Measurements from ENCODE around the gene SNX20.

SNX20 gene

GRCh38 chr16:50702725-50703124, 21.6 kb upstream of the SNX20 start:
- no peak for DNase-seq

GRCh38 chr16:50699326-50700159, 18.4 kb upstream of the SNX20 start:
- no peak for DNase-seq

- no peak for DNase-seq
Measured at GRCh38 chr16:50697881-50698767, 17.0 kb upstream of the SNX20 start.

GRCh38 chr16:50697421-50697715, 16.3 kb upstream of the SNX20 start:
- DNase-seq, result no peak

- peak; percentile 46 for DNase-seq
Measured at GRCh38 chr16:50696575-50697420, 15.7 kb upstream of the SNX20 start.

- DNase-seq, result no peak
Measured at GRCh38 chr16:50696126-50696525, 15.0 kb upstream of the SNX20 start.

- no peak for DNase-seq
Measured at GRCh38 chr16:50695017-50696000, 14.2 kb upstream of the SNX20 start.

GRCh38 chr16:50694206-50694605, 13.1 kb upstream of the SNX20 start:
- no peak for DNase-seq

GRCh38 chr16:50692999-50693781, 12.1 kb upstream of the SNX20 start, which contains the start of gene NOD2:
Gene NOD2 (plus strand): TSS chr16:50693606. CDS start chr16:50699496, 5,890 bp downstream.
- peak; percentile 1 for DNase-seq

GRCh38 chr16:50692644-50692998, 11.5 kb upstream of the SNX20 start:
- DNase-seq, result no peak

GRCh38 chr16:50690177-50690576, 9.1 kb upstream of the SNX20 start:
- DNase-seq, result no peak

GRCh38 chr16:50688867-50689266, 7.8 kb upstream of the SNX20 start:
- DNase-seq, result no peak

- DNase-seq, result no peak
Measured at GRCh38 chr16:50688083-50688482, 7.0 kb upstream of the SNX20 start.

- no peak for DNase-seq
Measured at GRCh38 chr16:50685462-50686063, 4.5 kb upstream of the SNX20 start.

GRCh38 chr16:50684823-50685461, 3.8 kb upstream of the SNX20 start:
- DNase-seq, result no peak

- no peak for DNase-seq
Measured at GRCh38 chr16:50683689-50684374, 2.7 kb upstream of the SNX20 start.

GRCh38 chr16:50680556-50680893, 587 bp downstream of the SNX20 start:
- DNase-seq, result no peak

GRCh38 chr16:50679676-50680555, 1.2 kb downstream of the SNX20 start:
- DNase-seq, result no peak

GRCh38 chr16:50679266-50679665, 1.8 kb downstream of the SNX20 start:
- no peak for DNase-seq
